GM18505 (cell line): Measurements from ENCODE around the gene GPR39.

ENCODE experiments used
- ATAC-seq: cut with Tn5 transposase; IDR thresholded peaks from one replicate; pipeline ENCODE4 v1.9.1; 2021; ENCODE audit not compliant: unreplicated experiment
- POLR2A ChIP-seq: IDR thresholded peaks from 4 replicates; pipeline ENCODE4 v1.6.1; 2011; ENCODE audit warnings: borderline replicate concordance; ENCODE audit not compliant: insufficient read depth, insufficient read length; ENCODE audit errors: extremely low read depth

Gene GPR39

DNA sequence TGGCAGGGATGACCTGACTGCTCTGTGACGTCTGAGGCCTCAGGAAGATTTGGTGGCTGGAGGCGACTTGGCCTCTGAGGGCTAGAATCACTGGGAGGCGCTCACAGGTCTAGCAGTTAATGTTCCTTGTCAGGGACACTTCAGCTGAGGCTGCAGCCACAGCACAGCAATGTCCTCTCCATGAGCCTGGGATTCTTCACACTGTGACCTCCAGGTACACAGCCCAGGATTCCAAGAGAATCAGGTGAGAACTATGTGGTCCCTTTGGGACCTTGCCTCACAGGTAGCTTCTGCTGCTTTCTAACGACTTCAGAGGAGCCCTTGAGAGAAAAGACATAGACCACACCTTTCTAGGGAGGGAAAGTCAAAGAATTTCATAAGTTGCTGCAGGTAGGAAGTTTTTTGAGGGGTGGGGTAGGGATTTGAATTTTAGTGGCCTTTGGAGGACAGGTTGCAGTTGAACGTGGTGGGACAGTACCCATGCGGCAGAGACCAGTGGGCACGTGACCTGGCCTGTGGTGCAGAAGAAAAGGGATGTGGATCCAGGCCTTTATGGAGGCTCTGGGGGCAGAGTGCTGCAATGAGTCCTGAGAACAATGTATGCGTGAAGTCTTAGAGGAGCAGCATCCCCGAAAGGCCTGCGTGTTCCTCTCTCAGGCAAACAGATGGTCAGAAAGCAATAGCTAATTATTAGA lies 167.2 kb downstream of the GPR39 start:
- ATAC-seq = no peak
- TF ChIP-seq POLR2A = no peak

DNA sequence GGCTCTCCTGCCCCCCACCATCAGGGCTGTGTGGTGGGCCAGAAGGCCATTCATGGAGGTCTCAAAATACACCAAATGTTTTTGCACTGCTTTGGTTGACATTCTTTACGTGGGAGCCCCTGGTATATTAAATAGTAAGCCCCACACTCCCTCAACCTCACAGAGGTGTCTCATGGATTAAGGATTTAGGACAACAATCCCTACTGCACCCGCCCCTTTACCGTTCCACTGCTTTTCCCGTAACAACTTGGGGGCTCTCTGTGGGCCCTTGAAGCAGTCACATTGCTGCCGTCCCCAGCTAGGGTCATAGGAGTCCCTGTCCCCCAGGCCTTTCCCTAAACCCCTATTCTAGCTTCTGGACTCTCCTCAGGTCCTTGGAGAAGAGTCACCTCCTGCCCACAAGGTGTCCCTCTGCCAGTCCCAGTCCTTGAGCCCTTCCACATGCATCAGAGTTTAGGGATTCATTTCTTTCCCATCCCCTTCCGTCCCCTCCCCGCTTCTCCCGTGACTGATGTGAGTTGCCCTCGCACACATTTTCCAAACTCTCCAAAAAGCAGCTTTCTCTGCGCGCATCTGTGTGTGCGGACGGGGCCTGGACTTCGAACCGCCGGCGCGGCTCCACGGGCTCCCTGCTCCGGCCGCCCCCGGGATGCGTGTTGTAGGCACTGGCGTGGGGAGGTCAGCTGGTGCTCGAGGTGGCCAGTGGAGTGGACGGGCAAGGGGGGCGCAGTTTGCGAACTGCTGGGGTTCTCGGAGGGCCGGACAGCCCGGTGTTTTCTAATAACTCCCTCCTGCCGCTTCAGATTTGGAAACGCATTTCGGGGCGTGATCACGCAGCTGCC lies 168.6 kb downstream of the GPR39 start:
- no peak for TF ChIP-seq POLR2A
- no peak for ATAC-seq

DNA sequence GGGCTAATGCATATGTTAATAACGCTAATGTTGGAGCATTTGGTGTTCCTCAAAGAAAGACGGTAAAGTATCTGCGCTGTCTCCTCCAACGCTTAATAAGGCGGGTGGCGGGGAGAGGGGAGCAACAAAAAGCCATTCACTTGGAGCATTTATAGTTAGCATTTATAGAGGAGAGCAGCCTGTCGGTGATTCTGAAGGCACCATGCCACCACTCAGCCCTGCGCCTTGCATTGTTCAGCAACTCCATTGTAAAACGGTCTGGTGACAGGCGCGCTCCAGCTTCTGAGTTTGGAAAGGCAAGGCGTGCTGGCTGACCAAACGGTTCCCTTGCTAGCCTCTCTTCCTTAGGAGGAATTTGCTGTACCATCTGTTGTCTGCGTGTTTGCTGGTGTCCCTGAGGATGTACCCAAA lies 169.5 kb downstream of the GPR39 start:
- no peak for ATAC-seq
- TF ChIP-seq POLR2A = no peak

DNA sequence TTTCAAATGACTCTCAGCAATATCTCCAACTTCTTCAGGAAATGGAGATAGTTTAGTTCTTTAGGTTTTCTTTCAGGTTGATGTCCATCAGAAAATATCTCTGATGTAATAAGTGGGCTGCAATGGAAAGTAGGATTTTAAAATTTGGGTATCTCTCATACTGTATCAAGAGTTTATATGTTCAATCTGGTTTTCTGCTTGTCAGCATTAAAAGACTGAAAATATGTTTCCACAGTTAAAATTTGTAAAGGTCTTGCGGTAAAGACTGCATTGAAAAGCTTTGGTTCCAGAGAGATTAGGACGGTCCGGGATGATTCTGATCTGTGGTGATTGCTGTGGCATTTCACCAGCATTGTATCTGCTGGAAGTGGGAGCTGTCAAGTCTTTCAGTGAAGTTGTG lies 170.2 kb downstream of the GPR39 start:
- no peak for ATAC-seq
- TF ChIP-seq POLR2A = no peak

DNA sequence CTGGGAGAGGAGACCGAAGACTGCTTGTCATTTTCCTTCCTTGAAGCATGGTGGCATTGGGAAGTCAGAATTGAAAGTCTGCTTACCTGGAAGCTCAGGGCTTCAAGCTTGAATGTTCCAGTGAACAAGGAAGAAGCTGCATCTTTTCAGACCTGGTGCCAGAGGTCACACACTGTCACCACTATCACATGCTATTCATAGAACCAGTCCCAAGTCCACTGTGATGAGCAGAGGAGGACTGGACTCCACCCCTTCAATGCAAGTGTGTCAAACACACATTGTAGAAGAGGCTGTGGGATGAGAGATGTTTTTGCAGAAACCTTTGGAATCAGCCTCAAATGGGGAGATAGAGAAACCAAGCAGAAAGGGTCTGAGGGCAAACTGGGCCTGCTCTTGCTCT lies 172.0 kb downstream of the GPR39 start:
- no peak for TF ChIP-seq POLR2A
- no peak for ATAC-seq

DNA sequence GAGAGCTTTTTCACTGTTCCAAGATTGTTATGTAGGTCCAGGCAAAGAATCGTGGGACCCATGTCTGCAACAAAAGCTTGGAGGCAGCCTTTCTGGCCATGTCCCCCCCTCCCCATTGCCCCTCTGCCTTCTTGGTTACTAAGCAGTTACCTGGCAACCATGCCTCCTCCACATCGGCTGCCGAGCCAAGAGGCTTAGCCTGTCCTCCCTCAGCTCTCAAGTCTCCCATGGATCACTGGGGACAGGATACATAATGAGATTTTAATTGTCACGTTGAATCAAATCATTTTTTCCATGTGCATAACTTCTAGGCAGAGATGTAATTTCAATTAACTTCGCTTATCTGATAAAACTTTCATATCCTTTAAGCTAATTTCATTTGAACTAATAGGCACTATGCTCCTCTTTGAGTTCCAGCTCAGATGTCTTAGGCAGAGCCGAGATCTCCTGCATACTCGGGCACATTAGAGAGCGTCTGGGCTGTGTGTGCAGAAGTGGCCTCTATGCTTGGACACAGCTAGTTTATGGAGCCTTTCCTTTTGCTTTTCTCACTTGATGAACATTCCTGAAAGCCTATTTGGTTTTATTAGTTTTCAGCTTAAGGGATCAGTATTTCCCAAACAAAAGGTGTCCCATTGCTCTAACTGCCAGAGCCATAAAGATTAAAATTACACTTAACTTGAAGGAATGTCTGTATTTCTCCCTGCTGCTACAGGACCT lies 172.7 kb downstream of the GPR39 start:
- no peak for ATAC-seq
- no peak for TF ChIP-seq POLR2A

DNA sequence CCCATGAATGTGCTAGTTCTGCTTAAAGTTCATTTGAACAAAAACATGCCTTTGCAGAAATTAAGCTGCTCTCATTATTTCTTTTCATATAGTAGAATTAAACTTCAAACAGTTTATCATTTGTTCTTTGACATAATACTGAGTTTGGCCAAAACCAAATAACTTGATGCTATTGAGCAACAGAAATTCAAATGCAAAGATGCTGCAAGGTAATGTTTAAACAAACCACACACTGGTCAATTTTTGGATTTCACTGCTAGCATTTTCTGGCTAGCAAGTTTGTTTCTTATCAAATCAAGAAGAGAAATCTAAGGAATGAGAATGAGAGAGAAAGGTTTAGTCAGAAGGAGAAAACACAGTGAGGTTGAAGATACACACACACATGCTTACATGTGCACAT lies 173.4 kb downstream of the GPR39 start:
- TF ChIP-seq POLR2A = no peak
- no peak for ATAC-seq

DNA sequence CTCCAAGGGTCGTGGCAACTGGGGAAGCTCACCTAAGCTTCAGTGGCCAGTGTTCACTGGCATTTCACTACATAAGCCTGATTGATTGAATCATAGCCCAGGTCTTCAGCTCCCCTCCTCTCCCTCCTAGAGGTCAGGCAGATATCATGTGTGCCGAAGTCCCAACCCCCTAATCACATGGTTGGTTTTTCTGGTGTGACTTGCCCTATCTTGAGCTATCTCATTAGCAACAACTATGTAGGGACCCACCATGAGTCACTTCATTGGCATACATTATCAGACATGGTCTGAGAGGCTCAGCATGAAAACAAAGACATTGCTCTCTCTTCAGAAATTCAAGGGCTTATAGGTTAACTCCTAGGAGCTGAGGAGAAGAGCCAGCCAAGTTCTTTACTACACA lies 176.6 kb downstream of the GPR39 start:
- ATAC-seq = no peak
- TF ChIP-seq POLR2A = no peak

DNA sequence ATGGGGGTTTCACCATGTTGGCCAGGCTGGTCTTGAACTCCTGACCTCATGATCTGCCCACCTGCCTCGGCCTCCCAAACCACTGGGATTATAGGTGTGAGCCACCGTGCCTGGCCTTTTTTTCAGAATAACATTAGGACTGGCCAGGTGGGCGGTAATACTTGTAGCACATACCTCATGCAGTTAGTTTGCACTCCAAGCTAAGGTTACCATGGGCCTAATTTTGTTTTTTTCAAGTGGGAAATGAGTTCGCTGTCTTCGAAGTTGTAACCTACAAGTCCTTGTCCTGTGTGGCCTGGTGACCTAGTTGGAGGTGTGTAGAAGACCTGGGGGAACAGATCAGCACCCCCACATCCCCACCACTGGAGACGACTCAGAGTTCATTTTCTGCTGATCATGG lies 178.6 kb downstream of the GPR39 start:
- ATAC-seq = no peak
- no peak for TF ChIP-seq POLR2A

DNA sequence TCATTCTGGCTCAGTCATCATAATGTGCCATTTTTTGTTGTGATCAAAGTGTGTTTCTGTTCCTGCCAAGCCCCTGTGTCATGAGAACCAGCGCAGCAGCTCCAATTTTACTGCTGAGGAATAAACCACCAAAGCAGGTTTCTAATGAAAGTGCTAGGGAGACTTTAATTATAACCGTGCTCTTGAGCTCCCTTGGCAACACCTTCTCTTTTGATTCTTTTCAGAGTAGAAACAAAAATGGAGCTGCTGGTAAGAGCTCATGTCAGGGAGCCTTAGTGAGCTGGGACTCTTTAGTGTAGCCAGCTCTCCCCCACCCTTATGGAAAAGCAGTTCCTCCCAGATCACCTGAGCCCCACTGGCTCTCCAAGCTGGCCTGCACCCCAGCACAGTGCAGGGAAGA lies 179.1 kb downstream of the GPR39 start:
- no peak for TF ChIP-seq POLR2A
- ATAC-seq = no peak

DNA sequence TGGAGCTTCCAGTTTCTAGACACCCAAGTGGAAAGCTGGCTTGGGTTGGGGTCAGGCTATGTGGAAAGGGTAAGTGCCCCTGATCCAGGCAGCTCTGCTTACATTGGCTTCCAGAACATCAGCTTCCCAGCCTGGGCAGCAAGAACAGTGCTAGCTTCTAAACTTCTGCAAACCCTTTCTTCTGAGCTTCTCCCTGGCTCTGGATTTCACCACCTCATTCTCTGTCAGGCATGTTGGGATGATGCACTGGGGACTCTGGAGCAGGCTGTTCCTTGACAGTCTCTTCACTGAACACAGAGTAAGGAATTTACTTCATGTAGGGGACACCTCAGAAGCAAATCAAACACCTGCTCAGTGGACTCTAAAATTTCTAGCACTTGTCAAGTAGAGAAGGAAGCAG lies 180.6 kb downstream of the GPR39 start:
- no peak for TF ChIP-seq POLR2A
- no peak for ATAC-seq

DNA sequence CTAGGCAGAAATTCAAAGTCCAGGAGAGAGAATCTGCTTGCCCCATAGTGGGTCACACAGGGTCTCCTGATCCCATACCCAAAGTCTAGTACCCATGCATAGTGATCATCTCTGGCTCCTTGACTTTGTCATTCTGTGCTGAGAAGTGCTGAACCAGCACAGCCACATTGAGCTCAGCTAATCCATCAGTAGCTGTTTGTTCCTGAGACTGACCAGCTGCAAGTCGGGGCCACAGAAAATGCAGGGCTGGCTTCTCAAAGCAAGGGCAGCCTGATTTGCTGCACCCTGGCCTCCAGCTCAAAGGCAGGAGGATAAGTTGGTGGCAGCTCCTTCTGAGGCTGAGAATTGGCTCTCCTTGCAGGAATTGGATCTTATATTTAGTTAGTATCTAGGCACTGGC lies 181.2 kb downstream of the GPR39 start:
- no peak for TF ChIP-seq POLR2A
- ATAC-seq = no peak

DNA sequence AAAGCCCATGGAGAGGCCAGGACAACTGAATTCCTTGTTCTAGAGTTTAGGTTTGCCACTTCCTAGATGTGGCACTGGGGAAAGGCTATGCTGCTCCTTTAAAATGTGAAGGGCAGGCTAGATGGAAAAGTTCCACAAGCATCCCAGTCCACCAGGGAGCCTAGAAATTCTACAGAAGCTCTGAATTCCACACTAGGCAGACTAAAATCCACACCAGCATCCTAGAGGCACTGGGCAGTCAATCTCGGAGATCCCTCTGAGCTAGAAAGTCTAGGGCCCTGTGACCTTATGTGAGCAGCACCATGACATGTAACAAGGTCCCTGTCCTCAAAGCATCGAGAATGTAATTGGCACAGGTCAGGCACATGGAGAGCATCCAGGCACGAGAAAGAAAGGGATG lies 181.9 kb downstream of the GPR39 start:
- no peak for ATAC-seq
- no peak for TF ChIP-seq POLR2A
